Tibial artery (tissue), 4 donors: ENCODE data around the gene NTF3.

Experiments
- DNase-seq, 2 donors: peaks; one replicate each; pipeline ENCODE4 v3.0.0-alpha.2; 2019
- H3K27ac ChIP-seq, 2 donors: fragments of 200-600 bp; sonication (generic) in 1 of 2; 1 replicate in 1 of 2; 2 replicates in 1 of 2; pipeline ENCODE4 v1.5.1; 2018 to 2019; ENCODE audit warnings: mild to moderate bottlenecking in 1 of 2
- H3K27me3 ChIP-seq, 2 donors: fragments of 200-600 bp; sonication (generic) in 1 of 2; one replicate each; pipeline versions ENCODE4 v1.5.1 to v1.6.0; 2016 to 2019
- H3K36me3 ChIP-seq, 3 donors: fragments of 200-600 bp; sonication (generic) in 2 of 3; one replicate each; pipeline ENCODE4 v1.5.1; 2016 to 2019; ENCODE audit warnings: mild to moderate bottlenecking in 2 of 3
- H3K4me1 ChIP-seq, 4 donors: fragments of 200-600 bp; sonication (generic) in 2 of 4; 1 replicate in 3 of 4; 2 replicates in 1 of 4; pipeline ENCODE4 v1.5.1; 2016 to 2019
- H3K4me3 ChIP-seq, 2 donors: fragments of 200-600 bp; sonication (generic) in 1 of 2; 1 replicate in 1 of 2; 2 replicates in 1 of 2; pipeline ENCODE4 v1.5.1; 2018 to 2019; ENCODE audit warnings: mild to moderate bottlenecking in 2 of 2
- H3K9me3 ChIP-seq, 3 donors: fragments of 200-600 bp; sonication (generic) in 1 of 3; one replicate each; pipeline ENCODE4 v1.5.1; 2016 to 2019
- CTCF ChIP-seq, 2 experiments: fragments of 200-600 bp in 1 of 2; fragments of 450-650 bp in 1 of 2; IDR thresholded peaks; one replicate each; pipeline ENCODE4 v1.5.1; 2017 to 2019; ENCODE audit warnings: antibody characterized with exemption in 2 of 2, mild to moderate bottlenecking in 1 of 2, moderate library complexity in 1 of 2
- intact Hi-C: fragments of 100-400 bp; cut with DNase I; formaldehyde crosslinking; loops from one replicate; pipeline ENCODE4 v1.15.0; 2023; ENCODE audit warnings: low total_unique reads

Gene NTF3

GRCh38 chr12:5439371-5439771 lies 7.5 kb downstream of the NTF3 start:
- TF ChIP-seq CTCF (IDR thresholded peaks at IDR 0.05): no peak
- intact Hi-C loops: no loop called here

GRCh38 chr12:5439788-5440300 lies 7.9 kb downstream of the NTF3 start:
- no peaks in the 10 kb centered on the region for H3K9me3 ChIP-seq
- no peaks in the 10 kb centered on the region for H3K36me3 ChIP-seq
- TF ChIP-seq CTCF (IDR thresholded peaks at IDR 0.05): no peak
- no peak for DNase-seq
- H3K4me3 ChIP-seq: no peak overlapping the region
- peak overlapping the region; percentile 92 to 96 for H3K27ac ChIP-seq
- intact Hi-C loops: loop anchor here (5.0 to 10.0 kb wide), 2 partner anchors 268 to 415 kb away; no protein-coding TSS in a partner anchor
- H3K4me1 ChIP-seq: peaks cover 0 to 96% (median 37%) of the 10 kb centered on the region in 4 donors
- H3K27me3 ChIP-seq: no peaks in the 10 kb centered on the region

More at GRCh38 chr12:5439371-5439771, 7.5 kb downstream of the NTF3 start:
- Histone ChIP-seq H3K4me1 (peaks cover 0 to 96% (median 39%) of the 10 kb centered on the region in 4 donors), H3K4me3 (no peak overlapping the region), H3K27me3 (no peaks in the 10 kb centered on the region), H3K27ac (peak overlapping the region; percentile 92 to 96), H3K36me3 (no peaks in the 10 kb centered on the region), H3K9me3 (no peaks in the 10 kb centered on the region)
- no peak for DNase-seq

GRCh38 chr12:5440978-5441377 lies 9.1 kb downstream of the NTF3 start:
- H3K27me3 ChIP-seq: no peaks in the 10 kb centered on the region

DNA sequence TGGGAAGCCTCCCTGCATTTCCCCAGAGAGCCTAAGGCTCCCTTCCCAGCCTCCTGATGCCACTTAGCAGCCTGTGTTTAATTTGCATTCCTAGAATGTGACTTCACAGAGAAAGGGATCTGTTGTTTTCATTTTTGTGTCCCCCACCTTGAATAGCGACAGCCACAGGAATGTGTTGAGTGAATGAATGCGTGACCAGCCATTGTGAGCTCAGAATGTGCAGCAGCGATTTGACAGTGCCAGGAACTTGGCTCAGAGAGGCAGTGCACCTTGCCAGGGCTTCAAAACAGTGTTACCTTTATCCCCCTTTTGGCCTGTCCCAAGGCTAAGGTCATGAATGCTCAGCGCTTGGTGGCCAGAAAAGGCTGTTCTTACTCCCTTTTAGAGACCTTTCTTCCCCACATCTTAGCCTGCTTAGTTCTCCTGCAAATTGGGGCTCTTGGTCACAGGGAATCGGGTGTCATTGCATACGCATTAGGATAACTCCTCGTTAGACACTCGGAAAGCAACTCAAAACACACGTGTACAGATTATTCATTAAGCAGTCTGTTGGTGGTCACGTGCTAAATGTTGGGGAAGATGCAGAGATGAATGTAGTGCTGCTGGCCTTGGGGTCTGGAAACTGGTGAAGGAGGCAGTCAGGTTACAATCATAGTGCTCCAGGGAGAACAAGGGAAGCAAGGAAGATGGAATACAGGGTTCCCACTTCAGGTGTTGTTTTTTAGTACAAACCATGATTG lies 9.8 kb downstream of the NTF3 start:
- H3K27me3 ChIP-seq: no peaks in the 10 kb centered on the region
- no peaks in the 10 kb centered on the region for H3K36me3 ChIP-seq
- no peak for DNase-seq
- TF ChIP-seq CTCF (IDR thresholded peaks at IDR 0.05): no peak
- no peak overlapping the region for H3K27ac ChIP-seq
- intact Hi-C loops: loop anchor here (2.0 to 10.0 kb wide), 3 partner anchors 13 to 417 kb away; no protein-coding TSS in a partner anchor
- peaks cover 0 to 83% (median 32%) of the 10 kb centered on the region in 4 donors for H3K4me1 ChIP-seq
- no peak overlapping the region for H3K4me3 ChIP-seq
- H3K9me3 ChIP-seq: no peaks in the 10 kb centered on the region

More at GRCh38 chr12:5440978-5441377, 9.1 kb downstream of the NTF3 start:
- H3K9me3 ChIP-seq: no peaks in the 10 kb centered on the region
- H3K36me3 ChIP-seq: no peaks in the 10 kb centered on the region
- no peak for DNase-seq
- no peak for TF ChIP-seq CTCF (IDR thresholded peaks at IDR 0.05)
- no peak overlapping the region for H3K4me3 ChIP-seq
- H3K4me1 ChIP-seq: peaks cover 0 to 85% (median 34%) of the 10 kb centered on the region in 4 donors
- intact Hi-C loops: loop anchor here (5.0 to 10.0 kb wide), 2 partner anchors 269 to 416 kb away; no protein-coding TSS in a partner anchor
- H3K27ac ChIP-seq: no peak overlapping the region

DNA sequence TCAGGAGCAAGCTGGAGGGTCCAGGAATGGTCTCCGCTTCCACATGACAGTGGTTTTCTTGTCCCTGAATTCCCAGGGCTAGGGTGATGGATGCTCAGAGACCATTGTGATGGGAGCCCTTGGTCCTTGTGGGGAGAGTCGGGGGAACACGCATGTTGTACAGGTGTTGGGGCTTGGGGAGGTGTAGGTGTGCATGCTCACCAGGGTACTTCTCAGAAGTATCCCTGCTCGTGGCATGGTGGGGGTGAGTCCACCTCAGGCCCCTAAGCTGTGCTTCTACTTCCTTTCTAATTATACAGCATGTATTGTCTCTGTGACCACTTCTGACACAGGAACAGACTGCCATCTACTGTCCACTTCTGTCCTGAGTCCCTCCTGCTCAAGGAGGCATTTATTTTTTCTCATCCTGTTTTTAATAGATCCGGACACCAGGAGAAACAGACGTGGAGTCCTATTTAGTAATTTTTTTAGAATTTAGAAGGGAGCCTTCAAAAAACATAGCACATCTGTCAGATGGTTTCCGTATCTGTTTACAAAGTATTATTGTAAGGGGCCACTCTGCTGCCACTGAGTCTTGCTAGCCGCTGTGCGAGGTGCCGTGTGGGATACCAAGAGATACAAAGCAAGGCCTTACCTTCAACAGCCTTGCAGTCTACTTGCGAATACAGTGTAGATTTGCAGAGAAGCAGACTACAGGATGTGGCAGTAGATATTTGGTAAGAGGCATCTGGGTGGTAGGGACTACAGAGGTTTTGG lies 10.5 kb downstream of the NTF3 start:
- peaks cover 0 to 83% (median 28%) of the 10 kb centered on the region in 4 donors for H3K4me1 ChIP-seq
- intact Hi-C loops: loop anchor here (2.0 to 10.0 kb wide), 3 partner anchors 14 to 418 kb away; no protein-coding TSS in a partner anchor
- H3K27me3 ChIP-seq: no peaks in the 10 kb centered on the region
- no peak for DNase-seq
- H3K4me3 ChIP-seq: no peak overlapping the region
- peak; percentile 60 to 64 for TF ChIP-seq CTCF (IDR thresholded peaks at IDR 0.05)
- no peaks in the 10 kb centered on the region for H3K9me3 ChIP-seq
- H3K36me3 ChIP-seq: no peaks in the 10 kb centered on the region
- no peak overlapping the region for H3K27ac ChIP-seq
